HG03469 (cell line): ENCODE data around the gene AFF1.
"Not testable (repeated sequence)": the region's sequence is repeated elsewhere in the genome, so short reads cannot be mapped to it uniquely, and the experiment has no call there.

Experiments
- ATAC-seq: cut with Tn5 transposase; IDR thresholded peaks from one replicate; pipeline ENCODE4 v1.9.1; 2021; ENCODE audit warnings: mild to moderate bottlenecking, moderate library complexity, moderate number of reproducible peaks; ENCODE audit not compliant: unreplicated experiment

Gene AFF1

GRCh38 chr4:87030755-87031441, 96.1 kb downstream of the AFF1 start:
- ATAC-seq, result no peak

DNA sequence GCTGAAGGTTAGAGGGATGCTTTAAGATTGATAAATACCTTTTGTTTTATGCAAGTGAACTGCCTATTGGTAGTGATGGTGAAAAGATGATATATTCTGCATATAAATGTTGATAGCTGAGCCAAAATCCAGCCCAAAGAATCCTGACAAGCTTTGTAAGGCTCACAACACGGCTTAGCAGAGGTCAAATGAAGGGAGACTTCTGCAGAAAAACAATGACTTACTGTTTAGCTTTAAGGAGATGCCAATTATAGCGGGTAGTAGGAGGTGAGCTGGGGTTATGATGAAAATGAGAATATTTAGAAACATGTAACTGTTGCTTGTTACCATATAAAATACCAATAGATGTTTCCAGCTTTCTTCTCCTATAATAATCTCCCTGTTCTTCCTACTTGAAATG, 97.1 kb downstream of the AFF1 start:
- ATAC-seq, result no peak

- no peak for ATAC-seq
Measured at GRCh38 chr4:87032884-87033533, 98.2 kb downstream of the AFF1 start.

- ATAC-seq, result no peak
Measured at GRCh38 chr4:87033902-87034301, 99.1 kb downstream of the AFF1 start.

- ATAC-seq, result no peak
Measured at GRCh38 chr4:87034527-87034926, 99.7 kb downstream of the AFF1 start.

GRCh38 chr4:87035881-87036509, 101.2 kb downstream of the AFF1 start:
- ATAC-seq, result no peak

DNA sequence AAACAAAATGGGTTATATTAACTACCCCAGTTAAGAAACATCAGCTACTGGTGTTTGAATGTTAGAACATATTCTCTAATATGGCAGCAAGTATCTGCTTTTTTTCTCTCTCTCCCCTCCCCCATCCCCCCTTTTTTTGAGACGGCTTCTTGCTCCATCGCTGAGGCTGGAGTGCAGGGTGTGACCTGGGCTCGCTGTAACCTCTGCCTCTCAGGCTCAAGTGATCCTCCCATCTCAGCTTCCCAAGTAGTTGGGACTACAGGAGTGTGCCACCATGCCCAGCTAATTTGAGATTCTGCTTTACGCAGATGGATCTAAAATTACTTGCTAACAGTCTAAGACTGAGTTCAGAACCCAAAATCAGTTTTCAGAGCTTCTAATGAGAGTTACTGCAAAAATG, 101.9 kb downstream of the AFF1 start:
- ATAC-seq, result no peak

DNA sequence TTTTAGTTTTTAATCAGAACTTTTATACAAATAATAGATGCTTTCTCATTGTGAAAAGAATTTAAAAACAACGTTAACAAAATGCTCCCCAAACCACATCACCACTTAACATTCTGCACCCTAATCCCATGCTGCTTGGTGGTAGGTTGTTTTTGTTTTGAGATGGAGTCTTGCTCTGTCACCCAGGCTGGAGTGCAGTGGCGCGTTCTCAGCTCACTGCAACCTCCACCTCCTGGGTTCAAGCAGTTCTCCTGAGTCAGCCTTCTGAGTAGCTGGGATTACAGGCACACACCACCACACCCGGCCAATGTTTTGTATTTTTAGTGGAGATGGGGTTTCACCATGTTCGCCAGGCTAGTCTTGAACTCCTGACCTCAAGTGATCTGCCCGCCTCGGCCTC, 102.4 kb downstream of the AFF1 start:
- not testable (repeated sequence) for ATAC-seq

DNA sequence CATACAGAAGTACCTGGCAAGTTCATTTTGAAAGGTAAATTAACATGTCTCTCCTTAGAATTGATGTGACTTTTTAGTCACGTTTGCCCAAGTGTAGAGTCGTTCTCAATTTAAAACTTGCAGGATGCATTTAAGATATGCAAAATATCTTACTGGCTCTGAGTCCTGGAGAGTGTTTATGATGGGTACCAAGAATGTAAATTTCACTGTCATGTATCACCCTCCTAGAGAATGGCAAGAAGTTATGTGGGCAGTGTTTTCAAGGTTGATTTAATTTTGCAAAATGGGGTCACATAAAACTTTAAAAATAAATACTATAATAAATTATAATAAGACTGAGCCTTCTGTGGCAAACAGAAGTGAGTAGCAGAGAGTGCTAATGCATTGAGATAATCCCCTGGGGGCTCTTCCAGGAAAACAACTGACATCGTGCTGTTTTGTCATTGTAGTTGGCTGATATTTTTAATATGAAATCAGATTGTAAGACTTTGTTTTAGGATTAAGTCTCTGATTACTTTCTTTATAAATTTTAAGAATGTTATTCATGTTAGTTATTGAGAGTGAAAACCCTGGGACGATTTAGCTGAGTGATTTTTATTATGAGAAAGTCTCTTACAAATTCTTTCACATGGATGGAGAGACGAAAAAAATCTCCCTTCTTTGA, 103.0 kb downstream of the AFF1 start:
- no peak for ATAC-seq

DNA sequence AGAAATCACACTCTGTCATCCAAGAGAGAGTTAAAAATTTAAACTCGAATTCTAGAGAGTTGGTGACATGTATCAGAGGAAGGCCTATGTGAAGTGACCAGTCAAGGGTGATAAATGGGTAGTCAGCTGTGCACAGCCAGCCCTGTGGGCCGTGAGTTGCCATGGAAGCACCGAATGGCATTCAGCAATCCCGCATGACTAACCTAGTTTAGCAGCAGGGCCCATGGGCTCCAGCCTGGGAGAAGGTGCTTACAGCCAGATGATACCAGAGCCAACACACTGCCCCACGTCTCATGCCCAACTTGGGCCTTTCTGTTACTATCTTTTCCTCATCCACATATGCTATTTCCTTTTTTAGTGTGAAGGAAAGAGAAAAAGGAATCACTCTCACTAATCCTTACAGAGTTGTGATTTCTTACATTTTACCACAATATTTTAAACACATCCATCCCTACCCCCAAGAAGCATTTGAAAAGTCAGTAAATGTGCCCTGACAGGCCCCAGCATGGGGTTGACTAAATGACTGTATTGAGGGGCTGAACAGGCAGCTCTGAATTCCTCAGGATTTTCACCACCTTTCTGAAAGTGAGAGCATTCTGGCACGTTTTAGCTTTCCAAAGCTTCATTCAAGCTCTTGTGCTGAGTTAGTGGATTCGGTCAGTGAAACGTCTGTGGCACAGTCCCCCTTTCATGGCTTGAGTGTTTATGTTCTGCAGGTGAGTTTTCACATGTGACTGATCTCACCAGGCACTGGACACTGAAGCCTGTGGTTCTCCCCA, 104.2 kb downstream of the AFF1 start:
- peak; percentile 38 for ATAC-seq

DNA sequence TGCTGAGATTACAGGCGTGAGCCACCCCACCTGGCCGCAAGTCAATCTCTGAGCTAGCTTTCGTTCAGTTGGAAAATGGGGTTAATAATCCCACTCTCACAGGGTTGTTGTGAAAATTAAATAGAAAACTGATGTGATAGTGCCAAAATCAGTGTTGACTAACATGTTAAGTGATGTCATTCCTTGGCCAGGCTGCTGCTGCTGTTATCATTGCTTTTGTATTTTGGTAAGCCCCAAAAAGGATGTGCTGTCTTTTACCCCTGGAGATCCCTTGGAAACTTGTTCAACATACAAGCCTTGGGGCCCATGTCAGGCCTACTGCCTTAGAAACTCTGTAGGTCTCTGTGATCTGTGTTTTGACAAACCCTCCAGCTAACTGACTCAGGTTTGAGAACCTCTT, 106.3 kb downstream of the AFF1 start:
- no peak for ATAC-seq

DNA sequence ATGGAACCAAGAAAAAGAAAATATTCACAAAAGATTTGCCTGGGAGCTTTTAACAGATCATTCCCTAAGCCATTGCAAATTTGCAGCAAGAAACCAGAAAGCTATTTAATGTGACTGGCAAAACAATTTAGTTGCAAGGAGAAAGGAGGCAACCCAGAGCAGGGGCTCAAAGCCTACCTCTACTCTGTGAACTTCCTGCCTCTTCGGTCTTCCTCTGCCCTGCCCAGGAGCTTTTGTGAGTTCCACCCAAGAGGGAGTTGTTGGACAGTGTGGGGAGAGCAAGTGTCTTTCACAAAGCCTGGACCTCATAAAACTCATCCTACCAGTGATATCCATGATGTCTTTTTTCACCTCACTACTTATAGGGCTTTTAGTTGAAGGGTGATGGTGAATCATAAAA, 107.4 kb downstream of the AFF1 start:
- ATAC-seq, result no peak

DNA sequence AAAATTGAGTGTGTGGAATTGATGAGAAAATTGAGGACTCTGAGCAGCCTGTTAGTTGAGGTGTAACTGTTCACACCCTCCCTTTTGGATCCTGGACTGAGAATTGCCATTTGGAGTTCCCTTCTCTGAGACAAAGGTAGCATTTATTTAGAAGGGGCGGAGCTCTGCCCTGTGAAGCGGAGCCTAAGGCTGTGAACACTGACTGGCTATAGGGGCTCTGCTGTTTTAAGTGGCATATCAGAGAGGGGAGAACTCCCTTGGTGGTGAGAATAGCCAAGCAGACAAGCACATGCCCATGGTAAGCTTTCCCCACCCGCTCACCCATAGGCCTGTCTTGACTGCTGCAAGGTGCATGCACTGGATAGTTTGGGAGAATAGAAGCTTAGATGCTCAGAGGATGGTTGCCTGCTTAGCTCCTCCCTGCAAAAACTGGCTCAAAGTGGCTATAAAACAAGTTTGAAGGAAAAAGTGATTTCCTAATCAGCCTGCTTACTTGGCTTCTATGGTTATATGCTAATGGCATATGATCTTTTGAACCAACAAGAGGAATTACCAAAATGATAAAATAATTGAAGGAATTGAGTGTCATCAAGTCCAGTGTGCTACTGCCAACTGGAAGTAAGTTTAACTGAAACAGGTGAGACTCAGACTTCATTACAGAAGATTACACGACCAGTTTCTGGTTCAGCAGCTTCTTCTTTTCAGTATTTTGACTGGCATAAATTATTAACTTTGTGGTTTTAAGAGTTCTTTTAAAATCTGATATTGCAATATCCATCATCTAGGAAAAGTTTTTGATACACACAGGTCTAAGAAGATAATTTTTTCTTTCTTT, 108.4 kb downstream of the AFF1 start:
- ATAC-seq, result no peak

DNA sequence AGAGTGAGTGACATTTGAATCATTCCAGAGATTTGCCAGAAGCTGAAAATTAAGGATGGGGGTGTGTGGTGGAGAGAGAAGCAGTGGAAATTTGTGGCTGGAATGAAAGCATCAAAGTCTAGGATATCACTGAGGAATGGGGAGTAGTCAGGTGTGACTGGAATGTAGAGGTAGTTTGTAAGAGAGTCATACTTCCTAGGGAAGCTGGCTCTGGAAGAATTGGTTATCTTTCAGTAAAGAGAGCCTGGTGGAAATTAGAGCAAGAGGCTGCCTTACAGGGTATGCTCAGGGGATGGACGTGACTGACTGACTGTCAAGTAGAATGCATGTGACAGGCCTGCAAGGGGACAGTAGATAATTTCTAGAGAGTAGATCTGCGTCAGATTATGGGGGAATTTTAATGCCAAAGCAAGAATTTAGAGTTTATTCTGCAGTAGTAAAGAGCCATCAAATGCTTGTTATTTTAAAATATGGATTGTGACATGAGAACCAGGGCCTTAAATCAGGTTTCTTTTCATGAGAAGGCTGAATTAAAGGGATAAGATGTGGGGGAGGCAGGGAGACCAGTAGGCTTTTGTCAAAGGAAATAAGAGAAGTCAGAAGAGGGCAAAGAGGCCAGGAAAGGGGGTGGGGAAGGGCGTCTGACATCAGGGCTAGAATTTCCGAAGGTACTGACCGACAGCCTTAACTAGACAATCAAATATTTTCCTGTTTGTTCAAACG, 109.9 kb downstream of the AFF1 start:
- no peak for ATAC-seq

- ATAC-seq, result no peak
Measured at GRCh38 chr4:87045234-87045558, 110.4 kb downstream of the AFF1 start.

DNA sequence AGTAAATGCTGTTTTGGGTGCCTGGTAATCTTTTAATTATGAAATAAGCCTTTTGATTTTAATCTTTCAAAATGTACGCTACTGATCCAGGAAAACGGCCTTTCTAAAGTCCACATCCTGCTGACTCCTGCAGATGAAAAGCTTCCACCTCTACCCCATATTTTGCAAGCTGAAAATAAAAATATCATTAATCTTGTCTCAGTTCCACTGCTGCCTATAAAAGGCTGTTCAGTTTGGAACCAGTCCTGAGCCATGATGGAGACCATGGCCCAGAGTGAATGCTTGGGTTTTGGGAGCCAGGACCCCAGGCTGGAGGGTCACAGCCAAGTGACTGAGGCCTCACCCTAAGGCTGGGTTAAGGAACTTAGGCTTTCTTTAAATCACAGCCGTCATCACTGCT, 110.8 kb downstream of the AFF1 start:
- ATAC-seq, result no peak

- ATAC-seq, result no peak
Measured at GRCh38 chr4:87046121-87046551, 111.3 kb downstream of the AFF1 start.

DNA sequence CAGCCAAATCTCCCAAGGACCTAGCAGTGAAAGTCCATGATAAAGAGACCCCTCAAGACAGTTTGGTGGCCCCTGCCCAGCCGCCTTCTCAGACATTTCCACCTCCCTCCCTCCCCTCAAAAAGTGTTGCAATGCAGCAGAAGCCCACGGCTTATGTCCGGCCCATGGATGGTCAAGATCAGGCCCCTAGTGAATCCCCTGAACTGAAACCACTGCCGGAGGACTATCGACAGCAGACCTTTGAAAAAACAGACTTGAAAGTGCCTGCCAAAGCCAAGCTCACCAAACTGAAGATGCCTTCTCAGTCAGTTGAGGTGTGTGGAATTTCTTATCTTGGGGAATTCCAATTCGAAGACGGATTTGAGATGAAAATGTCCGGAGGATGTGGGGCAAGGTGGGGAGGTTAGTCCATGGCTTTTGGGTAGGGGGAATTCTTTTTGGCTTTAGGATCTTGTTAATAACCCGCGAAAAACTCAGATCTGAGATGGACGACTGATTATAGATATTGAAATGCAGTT, 112.5 kb downstream of the AFF1 start:
- ATAC-seq, result no peak

DNA sequence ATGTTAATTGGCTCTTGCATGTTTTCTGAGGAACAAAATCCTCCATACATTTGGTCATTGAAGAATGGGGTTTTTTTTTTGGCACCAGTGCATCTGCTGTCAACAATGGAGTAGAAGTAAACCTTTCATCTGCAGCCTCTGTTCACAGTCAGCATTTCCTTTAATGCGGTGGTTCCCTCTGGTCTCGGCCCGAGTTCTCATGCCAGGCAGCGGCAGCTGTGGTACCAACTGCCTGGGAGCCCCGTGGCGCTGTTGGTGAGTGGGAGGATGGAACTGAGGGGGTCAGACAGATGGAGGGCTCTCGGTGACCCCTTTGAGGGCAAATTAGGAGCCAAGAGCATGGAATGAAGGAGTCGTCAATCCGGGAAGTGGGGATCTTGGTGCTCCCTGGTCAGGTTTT, 114.7 kb downstream of the AFF1 start:
- no peak for ATAC-seq
